Measurements from ENCODE around the gene CAMP.

The CAMP gene

DNA sequence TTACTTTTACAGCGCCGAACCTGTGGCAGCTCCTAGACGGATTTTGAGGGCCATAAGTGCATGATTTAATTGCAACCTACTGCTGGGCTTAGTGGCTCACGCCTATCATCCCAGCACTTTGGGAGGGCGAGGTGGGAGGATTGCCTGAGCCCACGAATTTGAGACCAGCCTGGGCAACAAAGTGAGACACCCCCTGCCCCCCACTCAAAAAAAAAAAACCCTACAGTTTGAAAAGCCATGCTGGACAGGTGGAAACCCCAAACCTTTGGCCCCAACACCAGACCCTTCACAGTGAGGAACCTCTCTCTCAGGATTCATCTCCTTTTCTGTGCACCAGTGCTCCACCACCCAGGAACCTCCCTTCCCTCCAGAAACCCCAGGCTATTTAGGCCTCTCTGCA, 34.0 kb upstream of the CAMP start:
- Histone ChIP-seq H3K27me3 (replicated peaks; ENCODE audit: control insufficient read depth, insufficient read depth, low read length) (no peaks in the 10 kb centered on the region), H3K36me3 (ENCODE audit: control insufficient read depth, insufficient read depth, low read length) (peaks cover 2% of the 10 kb centered on the region), H3K4me3 (replicated peaks; ENCODE audit: low read depth, low read length) (no peak overlapping the region)
- TF ChIP-seq CTCF (IDR thresholded peaks at IDR 0.05; ENCODE audit: insufficient read depth, low read length, poor library complexity, severe bottlenecking), result no peak
- DNase-seq (ENCODE audit: extremely low read depth, insufficient read length), result no peak

- Histone ChIP-seq H3K4me3 (replicated peaks; ENCODE audit: low read depth, low read length) (no peak overlapping the region), H3K36me3 (ENCODE audit: control insufficient read depth, insufficient read depth, low read length) (no peaks in the 10 kb centered on the region), H3K27me3 (replicated peaks; ENCODE audit: control insufficient read depth, insufficient read depth, low read length) (no peaks in the 10 kb centered on the region)
- no peak for DNase-seq (ENCODE audit: extremely low read depth, insufficient read length)
- TF ChIP-seq CTCF (IDR thresholded peaks at IDR 0.05; ENCODE audit: insufficient read depth, low read length, poor library complexity, severe bottlenecking), result no peak
Measured at GRCh38 chr3:48190911-48191310, 32.4 kb upstream of the CAMP start.

- Histone ChIP-seq H3K4me3 (replicated peaks; ENCODE audit: low read depth, low read length) (no peak overlapping the region), H3K36me3 (ENCODE audit: control insufficient read depth, insufficient read depth, low read length) (no peaks in the 10 kb centered on the region), H3K27me3 (replicated peaks; ENCODE audit: control insufficient read depth, insufficient read depth, low read length) (no peaks in the 10 kb centered on the region)
- DNase-seq (ENCODE audit: extremely low read depth, insufficient read length), result no peak
- TF ChIP-seq CTCF (IDR thresholded peaks at IDR 0.05; ENCODE audit: insufficient read depth, low read length, poor library complexity, severe bottlenecking), result peak; percentile 81
Measured at GRCh38 chr3:48194446-48195071, 28.7 kb upstream of the CAMP start.

DNA sequence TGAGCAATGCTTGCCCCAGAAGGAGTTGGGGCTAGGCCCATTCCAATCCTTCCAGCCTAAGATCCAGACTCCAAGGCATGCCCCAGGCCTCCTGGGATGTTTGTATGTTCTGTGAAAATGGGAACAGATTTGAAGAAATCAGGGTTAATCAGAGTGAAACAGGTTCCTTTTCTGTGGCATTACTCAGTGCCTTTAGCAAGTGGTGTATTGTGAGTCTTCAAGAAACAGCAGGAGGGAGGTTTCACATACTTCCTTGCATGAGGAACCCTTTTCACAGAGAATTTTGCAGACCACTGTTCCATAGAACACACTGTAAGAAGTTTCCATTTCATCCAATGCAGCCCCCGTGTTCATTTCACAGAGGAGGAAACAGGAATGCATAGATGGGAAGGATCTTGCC, 26.7 kb upstream of the CAMP start:
- no peak for TF ChIP-seq CTCF (IDR thresholded peaks at IDR 0.05; ENCODE audit: insufficient read depth, low read length, poor library complexity, severe bottlenecking)
- no peaks in the 10 kb centered on the region for H3K27me3 ChIP-seq (replicated peaks; ENCODE audit: control insufficient read depth, insufficient read depth, low read length)
- no peaks in the 10 kb centered on the region for H3K36me3 ChIP-seq (ENCODE audit: control insufficient read depth, insufficient read depth, low read length)
- H3K4me3 ChIP-seq (replicated peaks; ENCODE audit: low read depth, low read length), result no peak overlapping the region
- no peak for DNase-seq (ENCODE audit: extremely low read depth, insufficient read length)

DNA sequence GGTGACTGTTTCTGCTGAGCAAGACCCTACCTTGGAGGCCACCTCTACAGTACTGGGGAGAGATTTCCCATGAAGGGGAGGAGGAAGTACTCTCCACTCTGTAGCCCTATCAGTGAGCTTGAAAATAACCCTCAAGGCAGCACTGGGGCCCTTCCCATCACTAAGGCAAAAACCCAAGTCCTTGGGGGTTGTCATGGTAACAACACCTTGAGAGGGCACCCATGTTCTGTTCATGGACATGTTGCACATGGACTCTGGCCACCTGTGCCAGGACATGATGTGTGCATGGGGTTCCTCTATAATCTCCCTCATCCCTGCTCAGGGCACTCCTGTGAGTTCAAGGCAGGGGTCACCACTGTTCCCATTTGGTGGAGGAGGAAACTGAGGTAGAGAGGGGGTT, 24.2 kb upstream of the CAMP start:
- TF ChIP-seq CTCF (IDR thresholded peaks at IDR 0.05; ENCODE audit: insufficient read depth, low read length, poor library complexity, severe bottlenecking), result no peak
- no peaks in the 10 kb centered on the region for H3K36me3 ChIP-seq (ENCODE audit: control insufficient read depth, insufficient read depth, low read length)
- H3K4me3 ChIP-seq (replicated peaks; ENCODE audit: low read depth, low read length), result no peak overlapping the region
- no peak for DNase-seq (ENCODE audit: extremely low read depth, insufficient read length)
- H3K27me3 ChIP-seq (replicated peaks; ENCODE audit: control insufficient read depth, insufficient read depth, low read length), result no peaks in the 10 kb centered on the region

- Histone ChIP-seq H3K36me3 (ENCODE audit: control insufficient read depth, insufficient read depth, low read length) (no peaks in the 10 kb centered on the region), H3K27me3 (replicated peaks; ENCODE audit: control insufficient read depth, insufficient read depth, low read length) (no peaks in the 10 kb centered on the region), H3K4me3 (replicated peaks; ENCODE audit: low read depth, low read length) (no peak overlapping the region)
- no peak for DNase-seq (ENCODE audit: extremely low read depth, insufficient read length)
- no peak for TF ChIP-seq CTCF (IDR thresholded peaks at IDR 0.05; ENCODE audit: insufficient read depth, low read length, poor library complexity, severe bottlenecking)
Measured at GRCh38 chr3:48202632-48203031, 20.7 kb upstream of the CAMP start.

Data from GM06990 (cell line).